Colon (tissue), 2 donors: Measurements from ENCODE around the gene ARMS2.

Experiments used
- FAIRE-seq: peaks from 2 replicates; lab custom pipeline; 2012; peaks lifted over from hg19 to GRCh38; lab: Jason Lieb, UNC
- donor health status: control.
- donor health status: control.

Gene ARMS2

DNA sequence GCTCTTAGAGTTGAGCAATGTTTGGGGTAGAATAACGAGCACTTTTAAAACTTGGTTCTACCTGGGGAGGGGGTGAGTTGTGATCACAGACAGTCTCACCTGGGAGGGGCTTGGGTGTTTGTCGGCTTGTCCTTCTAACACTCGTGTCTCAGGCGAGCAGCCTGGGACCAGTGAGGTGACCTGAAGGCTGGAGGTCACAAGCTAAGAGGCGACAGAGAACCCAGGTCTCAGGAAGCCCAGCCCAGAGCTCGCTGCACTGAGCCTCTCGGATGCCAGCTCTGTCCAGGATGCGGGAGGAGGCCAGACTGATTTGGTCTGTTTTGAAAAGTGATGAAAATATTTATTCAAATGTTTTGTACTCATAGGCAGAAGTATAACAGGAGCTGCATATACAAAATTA, 18.7 kb downstream of the ARMS2 start:
- no peak for FAIRE-seq

DNA sequence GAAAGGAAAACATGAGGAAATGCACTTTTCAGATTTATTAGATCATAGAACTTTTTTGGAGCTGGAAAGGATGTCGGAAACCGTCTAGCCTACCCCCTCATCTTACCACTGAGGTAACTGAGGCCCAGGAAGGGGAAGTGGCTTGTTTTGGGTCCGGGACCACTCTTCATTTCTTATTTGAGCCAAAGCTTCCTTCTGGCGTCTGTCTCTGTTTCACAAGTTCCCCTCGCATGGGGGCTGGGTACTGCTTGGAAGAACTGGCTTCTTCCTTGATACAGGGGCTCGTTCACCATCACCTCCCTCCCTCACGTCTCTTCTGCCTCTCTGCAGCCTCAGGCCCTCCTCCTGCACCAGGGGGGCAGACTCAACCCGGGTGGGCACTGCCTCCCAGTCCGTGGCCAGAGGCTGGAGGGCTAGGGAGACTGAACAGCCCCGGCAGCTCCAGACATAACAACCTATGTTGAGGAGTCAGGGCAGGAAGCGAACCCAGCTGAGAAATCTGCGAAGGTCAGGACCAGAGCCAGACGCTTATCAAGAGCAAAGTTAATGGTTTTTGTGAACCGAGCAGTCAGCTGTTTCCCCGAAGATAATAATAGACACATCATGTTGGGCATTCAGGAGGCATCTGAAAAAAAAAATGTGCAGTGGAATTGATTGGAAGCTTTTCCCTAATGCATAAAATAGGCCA, 19.8 kb downstream of the ARMS2 start:
- FAIRE-seq, result no peak

DNA sequence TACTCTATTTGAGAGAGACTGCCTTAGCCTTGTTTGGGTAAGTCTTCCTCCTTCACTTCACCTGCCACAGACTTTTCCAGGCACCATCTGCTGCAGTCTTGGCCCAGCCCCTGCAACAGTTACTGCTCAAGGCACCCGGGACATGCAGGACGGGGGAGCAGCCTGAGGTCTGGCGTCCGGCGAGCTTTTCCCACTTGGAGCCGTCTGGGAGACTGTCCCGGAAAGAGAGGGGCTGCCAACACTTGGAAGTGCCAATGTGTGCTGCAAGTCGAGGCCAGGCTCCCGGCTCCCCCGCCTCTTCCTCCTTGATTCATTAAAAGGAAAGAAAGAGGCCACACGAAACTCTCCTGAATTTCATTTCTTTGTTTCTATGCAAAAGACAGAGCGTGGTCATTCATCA, 20.6 kb downstream of the ARMS2 start:
- no peak for FAIRE-seq

DNA sequence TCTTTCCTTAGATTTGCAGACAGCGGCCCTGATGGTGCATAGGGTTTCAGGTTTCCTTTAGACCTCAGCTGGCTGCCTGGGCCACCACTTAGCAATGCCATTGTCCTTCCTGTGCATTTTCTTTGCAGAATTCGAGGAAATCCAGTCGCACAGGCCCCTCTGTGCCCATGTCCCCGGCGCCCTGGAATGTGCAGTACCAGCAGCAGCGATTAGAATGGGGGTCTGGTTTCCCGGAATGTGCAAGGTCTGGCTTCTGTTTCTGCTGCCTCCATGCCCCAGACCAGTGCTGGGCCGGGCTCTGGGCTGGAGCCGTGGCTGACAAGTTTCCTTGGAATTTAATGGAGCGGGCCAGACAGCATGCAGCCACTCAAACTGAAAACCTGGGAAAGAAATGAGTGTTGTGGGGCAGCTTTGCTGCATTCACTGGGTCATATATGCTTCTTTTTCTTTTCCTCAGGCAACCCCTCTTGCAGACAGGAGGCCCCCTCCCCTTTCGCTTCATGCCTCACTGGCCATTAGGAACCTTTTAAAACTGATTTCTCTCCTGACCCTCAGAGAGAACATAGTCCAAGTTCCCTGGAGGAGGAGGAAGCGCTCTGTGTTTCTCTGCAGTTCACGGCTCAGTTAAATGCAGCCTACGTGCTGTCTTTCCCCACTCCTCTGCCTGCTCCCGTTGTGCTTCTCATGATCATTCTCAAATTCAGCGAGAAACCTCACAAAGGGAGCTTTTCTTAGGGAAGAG, 21.3 kb downstream of the ARMS2 start:
- FAIRE-seq, result no peak

DNA sequence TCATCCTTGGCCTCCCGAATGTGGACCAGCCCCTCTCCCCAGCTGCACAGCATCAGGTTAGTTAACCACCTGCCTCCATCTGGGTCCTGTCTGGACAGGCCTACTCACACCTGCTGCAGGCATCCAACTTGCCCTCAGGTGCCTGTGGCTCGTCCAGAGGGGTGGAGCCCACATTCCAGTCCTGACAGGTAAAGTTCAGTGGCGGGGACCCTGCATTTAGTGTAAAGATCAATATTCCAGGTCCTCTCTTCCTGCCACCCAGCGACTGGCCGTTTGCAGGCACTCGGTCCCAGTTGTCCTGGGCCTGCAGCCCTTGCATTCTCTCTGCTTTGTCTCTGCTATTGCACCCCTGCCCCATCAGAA, 21.9 kb downstream of the ARMS2 start:
- FAIRE-seq, result no peak

DNA sequence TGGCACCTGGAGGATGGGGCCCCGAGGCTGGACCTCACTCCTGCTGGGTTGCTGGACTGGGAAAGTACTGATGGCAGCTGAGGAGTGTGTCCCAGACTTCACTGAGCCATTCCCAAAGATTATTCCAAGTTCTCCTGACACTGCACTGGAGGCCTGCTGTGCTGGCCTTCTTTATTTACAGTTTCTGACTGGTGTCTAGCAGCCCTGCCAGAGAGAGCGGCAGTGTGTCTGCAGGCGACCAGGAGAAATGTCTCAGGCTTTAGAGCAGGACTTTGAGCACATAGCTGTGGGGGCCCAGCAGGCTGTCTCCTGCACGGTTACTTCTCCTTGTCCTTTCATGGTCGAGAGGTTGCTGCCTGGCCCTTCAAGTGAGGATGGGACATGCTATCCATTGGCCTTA, 23.0 kb downstream of the ARMS2 start:
- FAIRE-seq, result no peak

DNA sequence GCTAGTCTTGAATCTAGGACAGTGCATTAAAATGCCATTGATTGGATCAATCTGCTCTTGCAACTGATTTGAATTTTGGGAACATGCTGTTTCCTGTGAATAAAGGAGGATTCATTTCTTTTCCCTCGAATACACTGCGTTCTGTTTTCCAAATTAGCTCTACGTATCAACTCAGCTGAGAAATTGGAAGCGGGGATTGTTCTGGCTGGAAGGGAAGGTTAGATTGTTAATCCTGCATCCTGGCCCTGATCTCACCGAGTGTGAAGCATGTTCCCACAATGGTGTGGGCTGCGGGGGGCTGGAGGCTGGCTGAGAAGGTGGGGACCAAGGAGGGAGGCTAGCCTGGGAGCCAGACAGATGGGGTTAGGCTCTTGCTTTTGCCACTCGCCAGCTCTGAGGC, 24.5 kb downstream of the ARMS2 start:
- FAIRE-seq, result no peak

DNA sequence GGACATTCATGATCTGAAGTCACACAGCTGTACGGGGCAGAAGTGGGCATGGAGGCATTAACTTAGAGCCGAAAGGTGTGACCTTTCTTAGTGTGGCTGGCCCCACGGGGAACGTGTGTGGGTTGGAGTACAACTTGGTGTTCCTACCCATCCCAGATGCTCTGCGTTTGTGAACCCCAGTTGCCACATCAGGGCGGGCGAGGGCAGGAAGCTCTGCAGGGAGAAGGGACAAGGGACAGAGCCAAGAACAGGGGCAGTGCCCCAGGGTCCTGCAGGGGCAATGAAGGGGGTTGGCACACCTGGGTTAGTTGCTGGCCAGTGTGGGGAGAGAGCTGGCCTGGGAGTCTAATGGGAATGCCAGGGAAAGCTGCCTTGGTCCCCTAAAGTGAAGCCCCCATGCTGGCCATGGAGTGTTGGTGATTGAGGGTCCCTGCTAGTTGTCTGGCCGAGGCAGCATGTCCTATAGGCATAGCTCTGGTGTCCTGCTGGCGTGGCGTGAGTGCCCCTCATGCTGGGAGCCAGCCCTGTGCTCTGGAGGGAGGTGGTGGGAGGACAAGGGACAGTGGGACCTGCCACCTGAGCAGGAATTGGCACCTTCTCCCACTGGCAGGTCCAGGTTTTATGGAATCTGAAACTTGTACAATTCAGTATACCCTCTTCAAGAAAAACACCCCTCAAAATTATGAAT, 25.8 kb downstream of the ARMS2 start:
- no peak for FAIRE-seq

DNA sequence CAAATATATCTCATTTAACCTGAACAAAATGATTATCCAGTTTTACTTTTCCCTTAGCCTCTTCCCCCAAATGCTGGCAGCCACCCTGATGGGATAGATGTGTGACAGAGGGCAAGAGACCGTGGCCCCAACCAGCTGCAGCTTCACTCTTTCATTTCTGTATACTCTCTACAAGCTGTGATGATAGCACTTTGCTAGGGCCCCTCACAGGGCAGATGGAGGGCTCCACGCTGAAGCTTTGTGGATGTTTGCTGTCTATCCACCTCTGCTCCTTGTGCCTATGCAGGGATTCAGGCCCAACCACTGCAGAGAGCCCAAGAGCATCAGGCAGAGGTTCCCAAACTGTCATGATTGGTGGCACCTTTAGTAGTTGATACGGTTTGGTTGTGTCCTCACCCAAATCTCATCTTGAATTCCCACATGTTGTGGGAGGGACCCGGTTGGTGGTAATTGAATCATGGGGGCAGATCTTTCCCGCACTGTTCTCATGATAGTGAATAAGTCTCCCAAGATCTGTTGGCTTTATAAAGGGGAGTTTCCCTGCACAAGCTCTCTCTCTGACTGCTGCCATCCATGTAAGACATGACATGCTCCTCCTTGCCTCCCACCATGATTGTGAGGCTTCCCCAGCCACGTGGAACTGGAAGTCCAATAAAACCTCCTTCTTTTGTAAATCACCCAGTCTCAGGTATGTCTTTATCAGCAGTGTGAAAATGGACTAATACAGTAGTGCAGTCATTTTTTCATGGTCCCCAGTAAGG, 27.0 kb downstream of the ARMS2 start:
- no peak for FAIRE-seq

DNA sequence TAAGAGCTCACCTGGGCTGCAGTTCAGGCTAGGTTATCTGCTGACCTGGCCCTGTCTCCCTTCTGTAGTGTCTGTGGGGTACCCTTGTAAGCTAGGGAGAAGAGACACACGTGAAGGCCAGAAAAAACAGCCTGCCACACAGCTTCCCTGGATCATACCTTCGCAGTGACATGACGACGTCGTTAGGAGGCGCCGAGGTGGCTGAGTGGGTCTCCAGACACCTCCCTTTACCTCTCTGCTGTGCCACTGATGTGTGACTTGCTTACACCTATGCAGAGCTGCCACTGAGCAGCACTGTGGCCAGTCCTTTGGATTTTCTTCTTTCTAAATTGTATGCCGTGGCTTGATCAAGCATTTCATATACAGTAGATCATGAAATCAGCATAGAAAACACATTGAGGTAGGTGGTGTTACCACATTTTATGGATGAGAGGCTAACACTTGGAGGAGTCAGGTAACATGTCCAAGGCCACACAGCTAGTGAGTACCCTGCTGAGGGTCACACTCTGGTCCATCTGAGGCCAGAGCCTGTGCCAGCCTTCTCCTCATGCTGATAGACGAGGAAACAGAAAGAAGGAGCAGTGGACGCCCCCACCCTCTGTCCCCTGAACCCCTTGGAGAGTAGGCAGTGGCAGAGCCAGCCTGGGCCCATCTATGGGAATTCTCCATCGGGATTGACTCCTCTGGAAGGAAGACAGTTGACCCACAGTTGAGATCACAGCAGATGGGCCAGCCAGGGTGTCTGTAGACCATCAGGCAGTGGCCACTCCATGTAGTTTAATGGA, 30.0 kb downstream of the ARMS2 start:
- no peak for FAIRE-seq

DNA sequence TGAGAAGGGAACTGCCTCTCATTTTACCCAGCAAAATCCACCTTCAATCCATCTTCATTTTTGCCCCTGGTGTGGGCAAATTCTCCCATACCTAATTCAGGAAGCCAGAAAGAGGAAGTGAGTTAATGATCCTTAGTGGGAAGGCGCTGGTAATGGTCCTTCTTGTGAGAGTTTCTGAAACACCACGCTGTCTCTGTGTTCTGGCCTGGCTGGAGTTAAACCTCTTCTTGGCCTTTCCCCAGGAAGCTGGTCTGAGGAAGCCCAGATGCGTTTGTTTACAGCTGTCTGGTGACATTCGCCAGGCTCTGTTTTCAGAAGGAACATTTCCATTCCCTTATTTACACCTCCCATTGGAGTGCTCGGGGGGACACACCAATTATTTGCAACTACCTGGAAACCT, 31.2 kb downstream of the ARMS2 start:
- no peak for FAIRE-seq

DNA sequence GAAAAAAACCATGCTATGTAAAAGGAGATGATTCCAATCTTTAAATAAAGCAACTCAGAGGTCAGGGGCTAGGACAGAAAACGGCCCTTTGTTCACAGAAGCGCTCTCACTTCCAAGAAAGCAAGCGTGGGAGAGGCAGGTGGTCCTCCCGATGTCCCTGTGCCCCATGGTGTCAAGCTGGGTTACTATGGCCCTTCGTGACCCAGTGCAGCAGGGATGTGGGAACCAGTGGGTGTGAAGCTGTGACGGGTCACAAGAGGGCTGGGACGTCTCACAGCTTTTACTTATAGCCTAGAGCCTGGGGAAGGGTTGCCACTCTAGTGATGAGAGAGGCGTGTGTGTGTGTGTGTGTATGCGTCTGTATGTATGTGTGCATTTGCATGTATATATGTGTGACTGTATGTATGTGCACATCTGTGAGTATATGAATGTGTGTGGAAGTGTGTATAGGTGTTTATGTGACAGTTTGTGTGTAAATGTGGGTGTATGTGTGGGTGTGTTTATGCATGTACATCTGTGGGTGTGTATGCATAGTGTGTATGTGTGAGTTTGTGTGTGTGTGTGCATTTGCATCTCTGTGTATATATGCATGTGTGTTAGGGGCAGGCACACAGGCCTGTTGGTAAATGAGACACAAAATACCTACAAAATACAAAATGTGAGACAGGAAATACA, 32.1 kb downstream of the ARMS2 start:
- no peak for FAIRE-seq

DNA sequence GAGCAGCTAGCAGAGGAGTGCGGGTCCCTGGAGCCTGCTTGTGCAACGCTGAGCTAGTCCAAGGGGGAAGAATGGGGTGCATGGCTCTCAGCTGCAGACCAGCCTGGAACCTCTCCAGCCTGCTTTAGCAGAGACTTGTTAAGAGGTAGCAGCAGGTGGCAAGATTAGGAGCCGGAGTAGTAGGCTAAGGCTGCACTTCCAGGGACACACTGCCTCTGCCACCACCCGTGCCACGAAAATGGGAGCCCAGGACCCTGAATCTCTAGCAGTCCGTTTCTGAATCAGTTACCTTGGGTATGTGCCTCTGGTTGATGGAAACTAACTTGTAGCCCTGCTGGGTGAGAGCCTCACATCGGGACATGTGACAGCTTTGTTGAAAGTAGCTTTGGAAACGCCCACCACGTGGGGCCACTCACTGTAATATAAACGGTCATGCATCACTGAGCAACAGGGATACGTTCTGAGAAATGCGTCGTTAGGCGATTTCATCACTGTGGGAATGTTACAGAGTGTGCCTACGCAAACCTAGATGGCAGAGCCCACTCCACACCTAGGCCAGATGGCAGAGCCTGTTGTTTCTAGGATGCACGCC, 32.8 kb downstream of the ARMS2 start:
- FAIRE-seq, result no peak

DNA sequence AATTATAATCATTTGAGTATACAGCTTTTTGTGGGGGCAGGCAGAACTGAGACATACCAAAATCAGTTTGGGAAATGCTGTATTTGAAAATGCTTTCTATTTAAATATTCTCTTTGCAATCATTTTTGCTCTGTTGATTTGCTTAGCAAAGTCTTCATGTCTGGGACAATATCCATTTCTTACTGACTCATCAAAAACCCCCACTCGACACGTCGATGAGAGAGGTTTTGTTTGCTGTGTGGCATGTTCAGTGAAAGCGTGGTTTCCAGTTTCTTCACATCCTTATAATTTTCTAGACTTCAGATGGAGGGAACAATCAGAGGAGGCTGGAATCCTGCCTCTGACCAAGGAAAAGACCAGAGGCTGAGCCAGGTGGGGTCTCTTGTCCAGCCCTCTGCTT, 35.8 kb downstream of the ARMS2 start:
- no peak for FAIRE-seq

DNA sequence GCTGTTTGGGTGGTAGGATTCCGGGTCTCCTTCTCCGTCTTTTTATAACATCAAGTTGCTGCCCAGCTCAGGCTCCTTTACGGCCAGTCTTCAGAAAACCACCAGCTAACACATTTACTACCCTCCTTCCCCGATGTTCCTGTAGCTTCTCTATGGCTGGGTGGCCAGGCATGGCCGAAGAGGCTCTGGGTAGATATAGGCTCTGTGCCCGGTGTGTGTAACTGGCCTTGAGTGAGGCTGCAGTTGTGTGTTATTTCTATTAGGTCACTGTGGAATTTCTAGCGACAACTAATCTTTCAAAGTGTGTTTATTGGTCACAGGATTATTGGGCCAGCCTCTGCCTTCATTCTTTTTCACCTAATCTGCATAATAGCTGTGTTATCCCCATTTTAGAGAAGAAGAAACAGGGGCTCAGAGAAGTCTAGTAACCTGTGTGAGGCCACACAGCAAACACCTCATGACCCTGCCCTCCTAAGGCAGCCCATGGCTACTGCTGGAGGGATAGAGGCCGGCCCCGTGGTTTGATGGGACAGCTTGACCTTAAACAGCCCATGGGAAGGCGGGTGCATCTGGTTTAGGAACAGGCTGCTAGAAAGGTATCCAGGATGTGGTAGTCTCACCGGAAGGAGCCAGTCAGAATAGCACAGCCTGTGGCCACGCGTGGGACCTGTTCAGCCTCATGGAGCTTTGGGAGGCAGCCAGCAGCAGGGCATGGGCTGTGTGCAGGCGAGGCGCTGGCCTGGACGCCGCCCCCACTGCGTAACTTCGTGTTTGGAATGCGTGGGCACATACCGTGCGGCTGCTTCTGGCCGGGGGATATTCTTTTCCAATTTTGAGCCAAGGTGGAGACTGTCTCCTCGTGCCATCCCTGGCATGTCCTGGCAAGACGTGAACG, 36.6 kb downstream of the ARMS2 start:
- no peak for FAIRE-seq

DNA sequence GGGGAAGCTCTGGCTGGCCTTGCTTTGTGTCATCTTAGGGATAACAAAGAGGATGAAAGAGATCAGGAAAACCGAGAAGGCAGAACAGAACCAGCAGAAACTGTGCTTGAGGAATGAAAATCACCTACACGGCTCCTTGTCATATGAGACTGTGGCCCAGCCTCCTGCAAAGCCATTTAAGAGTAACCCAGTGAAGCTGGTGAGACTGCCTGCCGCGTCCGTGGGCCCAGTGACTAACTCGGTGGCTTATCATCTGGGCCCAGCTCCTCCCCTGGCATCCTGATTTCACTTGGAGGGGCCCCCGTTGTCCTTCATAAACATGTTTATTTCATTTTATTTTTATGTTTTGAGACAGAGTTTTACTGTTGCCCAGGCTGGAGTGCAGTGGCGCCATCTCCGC, 37.6 kb downstream of the ARMS2 start:
- no peak for FAIRE-seq

DNA sequence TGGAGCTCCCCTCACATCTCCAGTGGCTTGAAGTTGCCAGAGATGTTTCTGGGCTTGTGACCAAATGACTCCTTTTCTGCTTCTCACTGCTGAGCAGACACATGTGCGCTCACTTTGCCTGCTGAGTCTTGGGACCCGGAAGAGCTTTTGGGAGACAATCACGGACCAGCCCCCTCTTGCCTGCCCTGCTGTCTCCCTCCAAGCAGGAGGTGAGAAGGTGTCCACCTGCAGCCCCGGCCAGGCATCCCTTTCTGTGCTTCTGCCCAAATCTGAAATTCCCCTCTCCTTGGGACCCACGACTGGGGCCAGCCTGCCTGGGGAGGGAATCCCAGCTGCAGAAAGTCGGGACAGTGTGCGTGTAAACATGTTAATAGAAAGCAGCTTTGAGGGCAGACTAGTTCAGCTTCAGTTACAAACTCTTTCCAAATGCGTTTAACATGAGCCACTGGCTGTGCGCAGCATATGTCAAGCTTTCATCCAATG, 38.6 kb downstream of the ARMS2 start:
- FAIRE-seq, result no peak

DNA sequence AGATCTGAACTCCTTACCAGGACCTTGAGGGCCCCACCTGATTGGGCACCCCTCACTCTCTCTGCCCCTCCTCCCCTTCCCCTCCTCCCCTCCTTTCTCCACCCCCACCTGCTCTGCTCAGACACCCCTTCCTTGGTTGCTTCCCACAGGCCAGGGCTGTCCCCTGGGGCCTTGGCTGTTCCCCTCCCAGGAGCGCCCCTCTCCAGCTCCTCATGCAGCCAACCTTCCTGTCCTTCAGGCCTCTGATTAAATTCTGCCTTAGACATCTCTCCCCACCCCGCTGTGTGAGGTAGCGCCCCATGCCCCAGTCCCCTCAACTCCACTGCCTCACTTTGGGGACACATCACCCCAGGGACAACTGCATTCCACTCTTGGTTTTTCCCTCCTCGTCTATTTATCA, 39.3 kb downstream of the ARMS2 start:
- no peak for FAIRE-seq

DNA sequence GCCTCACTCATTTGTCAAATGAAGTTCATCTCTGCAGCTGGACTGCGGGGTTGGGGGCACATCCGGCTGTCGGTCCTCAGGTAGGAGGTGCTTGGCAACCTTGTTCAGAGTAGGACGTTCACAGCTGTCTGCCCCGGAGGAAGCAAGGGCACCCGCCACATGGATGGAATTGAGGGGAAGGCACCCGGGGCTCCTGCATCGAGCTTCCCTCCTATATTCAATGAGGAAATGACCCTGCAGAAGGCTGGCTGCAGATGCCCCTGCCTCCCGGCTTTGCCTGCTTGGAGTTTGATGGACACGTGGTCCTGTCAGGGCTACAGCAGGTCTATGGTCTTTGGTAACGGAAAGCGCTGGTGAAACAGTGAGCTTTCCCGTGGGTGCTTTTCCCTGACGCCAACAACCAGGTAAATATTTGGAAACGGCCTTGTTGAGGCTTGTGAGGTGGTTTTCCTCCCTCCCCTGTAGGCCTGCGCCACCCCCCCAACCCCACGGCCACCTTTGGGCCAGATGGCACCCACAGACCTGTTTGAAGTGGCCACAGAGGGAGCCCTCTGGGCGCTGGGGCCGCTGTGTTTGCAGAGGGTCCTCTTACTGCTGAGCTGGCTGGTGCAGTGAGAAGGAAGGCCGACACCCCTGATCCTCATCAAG, 39.8 kb downstream of the ARMS2 start:
- no peak for FAIRE-seq
